Ramos (cell line): ENCODE measurements around the gene HMCES.
"Not testable (repeated sequence)": the region's sequence is repeated elsewhere in the genome, so short reads cannot be mapped to it uniquely, and the experiment has no call there.

Source experiments
- in situ Hi-C: fragments of 300-500 bp; cut with MboI; formaldehyde crosslinking; loops from one replicate; pipeline ENCODE4 v1.14.3; 2022; ENCODE audit warnings: low sequenced_read_pairs; ENCODE audit not compliant: unreplicated experiment

The HMCES gene

GRCh38 chr3:129341331-129342141 is 62.9 kb downstream of the HMCES start:
- in situ Hi-C loops = no loop called here

- in situ Hi-C loops = no loop called here
Observed at GRCh38 chr3:129343643-129344360, 65.1 kb downstream of the HMCES start.

DNA sequence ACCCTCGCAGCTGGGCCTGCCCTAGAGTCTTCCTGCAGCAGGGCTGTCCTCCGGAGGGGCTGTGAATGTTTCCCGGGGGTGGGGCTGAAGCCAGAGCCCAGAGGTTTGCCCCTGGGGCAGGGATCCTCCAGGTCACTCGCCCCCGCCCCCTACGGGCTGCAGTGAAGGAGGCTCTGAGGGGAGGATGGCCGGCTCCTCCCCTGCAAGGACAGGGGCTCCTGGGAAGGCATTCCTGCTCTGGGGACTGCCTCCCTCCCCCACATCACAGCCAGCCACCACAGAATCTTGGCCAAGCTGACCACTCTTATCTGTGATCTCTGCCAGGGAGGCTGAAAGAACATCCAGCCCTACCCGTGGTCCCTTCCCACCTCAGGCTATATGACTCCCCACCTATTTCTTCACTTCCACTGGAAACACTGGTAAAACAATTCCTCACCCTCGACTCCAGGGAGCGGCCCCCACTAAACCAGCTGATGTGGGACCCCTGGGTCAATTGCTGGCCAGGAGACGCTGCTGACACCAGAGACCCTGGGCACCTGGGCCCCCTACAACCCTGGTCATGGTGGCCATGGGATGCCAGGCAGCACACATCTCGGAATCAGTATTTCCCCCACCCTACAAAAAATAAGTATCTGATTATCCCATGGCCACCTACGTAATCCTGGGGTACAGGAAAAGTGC is 66.0 kb downstream of the HMCES start:
- in situ Hi-C loops = no loop called here

DNA sequence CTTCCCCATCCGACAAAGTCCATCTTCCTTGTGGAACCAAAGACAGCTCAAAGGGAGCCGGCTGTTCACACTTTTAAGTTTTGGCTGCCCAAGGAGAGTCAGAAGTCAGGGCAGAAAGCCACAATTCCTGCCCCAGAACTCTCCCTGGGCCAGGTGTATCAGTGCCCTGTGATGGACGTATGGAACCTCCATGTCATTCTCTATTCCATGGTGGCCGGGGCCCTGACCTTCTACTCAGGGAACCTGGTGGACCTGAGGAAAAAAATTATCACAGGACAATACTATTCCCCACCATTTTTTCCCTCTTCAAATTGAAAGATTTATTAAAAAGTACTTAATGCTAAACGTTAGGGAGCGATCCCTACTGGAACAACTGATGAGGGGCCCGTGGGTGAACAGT is 66.6 kb downstream of the HMCES start:
- in situ Hi-C loops = no loop called here

DNA sequence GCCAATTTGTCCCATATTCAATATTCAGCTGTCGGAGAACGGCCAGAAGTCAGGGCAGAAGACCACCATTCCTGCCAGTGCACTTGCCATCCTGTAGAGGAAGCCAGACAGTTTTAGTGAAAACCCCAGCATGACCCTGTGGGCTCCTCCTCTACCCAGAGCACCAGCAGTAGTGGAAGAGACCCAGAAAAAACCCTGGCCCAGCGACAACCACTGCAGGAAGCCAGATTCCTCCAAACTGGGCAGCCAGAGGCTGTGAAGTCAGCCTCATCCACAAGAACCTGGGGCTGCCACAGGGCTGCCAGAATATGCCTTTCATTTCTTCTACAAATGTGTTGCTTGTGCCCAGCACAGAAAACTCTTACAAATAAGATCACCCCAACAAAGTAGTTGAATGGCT is 67.3 kb downstream of the HMCES start:
- in situ Hi-C loops = no loop called here

DNA sequence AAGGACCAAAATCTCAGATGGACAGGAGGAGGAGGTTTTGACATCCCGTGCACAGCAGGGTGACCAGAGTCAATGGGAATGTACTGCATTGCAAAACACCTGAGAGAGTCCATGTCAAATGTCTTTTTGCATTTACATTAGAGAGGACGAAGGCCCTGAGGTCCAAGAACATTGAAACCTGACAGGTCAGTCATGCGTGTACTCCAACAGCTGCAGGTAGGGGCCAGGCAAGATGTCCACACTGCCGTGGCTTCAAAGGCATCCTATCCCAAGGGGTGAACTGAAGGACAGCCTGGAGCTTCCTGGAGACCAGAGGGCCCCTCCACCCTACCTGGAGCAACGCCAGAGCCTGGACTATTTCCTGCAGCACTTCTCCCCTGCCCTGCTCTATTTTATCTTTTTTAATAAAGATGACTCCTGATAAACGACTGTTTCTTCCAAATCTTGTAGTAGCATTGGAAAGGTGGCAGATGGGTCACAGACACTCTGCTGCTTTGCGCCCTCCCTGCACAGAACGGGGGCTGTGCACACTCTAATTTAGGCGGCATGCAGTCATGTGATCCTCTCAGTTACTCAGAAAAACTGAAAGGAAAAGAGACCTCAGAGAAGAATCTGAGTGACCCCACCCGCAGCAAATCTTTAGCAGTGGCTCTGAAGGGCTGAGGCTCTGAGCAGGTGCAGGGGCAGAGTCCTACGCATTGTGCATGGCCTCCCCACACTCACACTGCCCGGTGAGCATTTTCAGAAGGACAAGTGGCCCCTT is 68.2 kb downstream of the HMCES start:
- in situ Hi-C loops = no loop called here

DNA sequence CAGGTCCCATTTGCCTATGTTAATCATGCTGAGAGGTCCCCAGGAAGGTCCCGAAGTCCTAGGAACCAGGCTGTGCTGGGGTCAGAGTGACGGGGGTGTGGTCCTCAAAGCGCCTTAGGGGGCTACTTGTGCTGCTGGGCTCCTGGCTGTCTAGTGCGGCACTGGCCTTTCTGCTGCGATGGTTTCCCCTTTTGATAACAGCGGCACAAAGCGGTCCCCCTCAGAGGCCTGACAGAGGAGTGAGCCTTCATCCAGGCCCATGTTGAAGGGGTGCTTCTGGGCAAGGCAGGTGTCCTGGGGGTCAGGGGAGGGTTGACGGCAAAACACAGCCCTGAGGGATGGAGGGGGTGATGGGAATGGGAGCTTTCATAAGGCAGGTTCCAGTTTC is 68.8 kb downstream of the HMCES start:
- in situ Hi-C loops = no loop called here

GRCh38 chr3:129348734-129349133 is 70.1 kb downstream of the HMCES start:
- in situ Hi-C loops = no loop called here

- in situ Hi-C loops = not testable (repeated sequence)
Observed at GRCh38 chr3:129349169-129349568, 70.5 kb downstream of the HMCES start.

GRCh38 chr3:129349791-129350190 is 71.1 kb downstream of the HMCES start:
- in situ Hi-C loops = no loop called here

DNA sequence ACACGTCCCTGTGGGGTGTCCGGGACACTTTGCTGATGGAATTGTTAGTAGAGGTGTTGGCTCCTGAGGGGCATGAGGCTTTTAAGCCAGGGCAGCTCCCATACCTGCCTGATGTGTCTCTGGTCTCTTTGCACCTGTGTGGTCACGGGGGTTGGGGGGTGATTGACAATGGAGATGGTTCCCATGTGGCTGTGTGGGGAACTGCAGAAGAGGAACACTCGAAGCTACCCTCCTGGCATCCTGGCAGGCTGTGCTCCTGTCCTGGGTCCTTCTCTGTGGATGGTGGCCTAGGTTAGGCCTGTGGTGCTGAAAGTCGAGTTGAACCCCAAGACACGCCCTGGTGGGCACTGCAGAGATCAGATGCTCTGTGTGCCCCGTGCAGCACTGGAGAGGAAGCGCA is 73.4 kb downstream of the HMCES start:
- in situ Hi-C loops = no loop called here

GRCh38 chr3:129352650-129353588 is 74.2 kb downstream of the HMCES start:
- in situ Hi-C loops = no loop called here

GRCh38 chr3:129353589-129353941 is 74.9 kb downstream of the HMCES start:
- in situ Hi-C loops = no loop called here
